HG02885 (cell line): ENCODE data around the gene FBXL14.
"Not testable (repeated sequence)": the region's sequence is repeated elsewhere in the genome, so short reads cannot be mapped to it uniquely, and the experiment has no call there.

Experiments
- ATAC-seq: cut with Tn5 transposase; IDR thresholded peaks from one replicate; pipeline ENCODE4 v1.9.1; 2021; ENCODE audit warnings: mild to moderate bottlenecking; ENCODE audit not compliant: unreplicated experiment, poor library complexity

The FBXL14 gene

DNA sequence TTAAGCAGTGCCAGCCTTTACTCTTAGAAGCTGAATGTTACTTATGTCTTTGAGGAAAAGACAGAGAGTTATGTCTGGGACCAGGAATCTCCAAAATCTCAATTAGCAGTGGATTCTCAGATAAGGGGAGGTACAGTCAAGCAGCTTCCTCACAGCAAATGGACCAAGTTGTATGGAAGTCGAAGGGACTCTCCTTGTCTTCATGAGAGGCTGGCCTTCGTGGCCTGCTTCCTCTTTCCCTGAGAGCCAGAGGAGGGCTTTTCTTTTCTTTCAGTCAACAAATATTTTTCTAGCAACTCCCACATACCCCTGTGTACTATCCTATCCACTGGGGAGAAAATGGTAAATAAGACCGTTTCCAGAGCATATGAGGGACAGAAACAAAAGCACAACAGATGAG is 28.0 kb upstream of the FBXL14 start:
- no peak for ATAC-seq

DNA sequence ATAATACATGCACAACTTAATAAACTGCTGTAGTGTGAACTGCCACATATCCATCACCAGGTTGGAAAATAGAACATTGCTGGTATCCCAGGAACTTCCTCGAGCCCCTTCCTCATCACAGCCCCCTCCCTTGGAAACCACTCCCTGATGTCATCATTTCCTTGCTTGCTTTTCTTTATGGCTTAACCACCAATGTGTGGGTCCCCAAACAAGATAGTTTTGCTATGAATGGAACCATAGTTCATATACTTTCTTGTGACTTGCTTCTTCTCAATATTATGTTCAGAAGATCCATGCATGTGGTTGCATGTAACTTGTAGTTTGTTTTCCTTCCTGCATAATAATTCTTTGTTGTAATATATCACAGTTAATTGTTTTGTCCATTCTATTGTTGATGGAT is 25.7 kb upstream of the FBXL14 start:
- ATAC-seq, result no peak

DNA sequence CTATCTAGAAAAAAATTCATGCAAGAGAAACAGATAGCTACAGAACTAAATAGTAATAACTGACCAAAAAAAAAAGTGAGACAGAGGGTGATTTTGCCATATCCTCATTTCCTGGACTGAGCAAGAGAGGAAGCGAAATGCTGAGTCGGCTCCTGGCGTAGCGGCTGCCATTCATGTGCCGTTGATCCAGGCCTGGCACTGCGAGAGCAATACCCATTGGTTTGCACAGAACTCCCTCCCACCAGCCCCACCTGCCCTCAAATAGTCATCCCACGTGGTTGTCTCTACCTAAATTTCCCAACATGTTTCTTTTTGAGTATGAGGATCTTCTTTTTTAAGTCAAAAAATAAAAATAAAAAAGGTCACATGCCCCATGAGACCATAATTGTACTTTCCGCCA is 25.2 kb upstream of the FBXL14 start:
- ATAC-seq, result no peak

- ATAC-seq, result no peak
Measured at GRCh38 chr12:1619159-1619558, 24.8 kb upstream of the FBXL14 start.

- no peak for ATAC-seq
Measured at GRCh38 chr12:1618489-1618888, 24.1 kb upstream of the FBXL14 start.

DNA sequence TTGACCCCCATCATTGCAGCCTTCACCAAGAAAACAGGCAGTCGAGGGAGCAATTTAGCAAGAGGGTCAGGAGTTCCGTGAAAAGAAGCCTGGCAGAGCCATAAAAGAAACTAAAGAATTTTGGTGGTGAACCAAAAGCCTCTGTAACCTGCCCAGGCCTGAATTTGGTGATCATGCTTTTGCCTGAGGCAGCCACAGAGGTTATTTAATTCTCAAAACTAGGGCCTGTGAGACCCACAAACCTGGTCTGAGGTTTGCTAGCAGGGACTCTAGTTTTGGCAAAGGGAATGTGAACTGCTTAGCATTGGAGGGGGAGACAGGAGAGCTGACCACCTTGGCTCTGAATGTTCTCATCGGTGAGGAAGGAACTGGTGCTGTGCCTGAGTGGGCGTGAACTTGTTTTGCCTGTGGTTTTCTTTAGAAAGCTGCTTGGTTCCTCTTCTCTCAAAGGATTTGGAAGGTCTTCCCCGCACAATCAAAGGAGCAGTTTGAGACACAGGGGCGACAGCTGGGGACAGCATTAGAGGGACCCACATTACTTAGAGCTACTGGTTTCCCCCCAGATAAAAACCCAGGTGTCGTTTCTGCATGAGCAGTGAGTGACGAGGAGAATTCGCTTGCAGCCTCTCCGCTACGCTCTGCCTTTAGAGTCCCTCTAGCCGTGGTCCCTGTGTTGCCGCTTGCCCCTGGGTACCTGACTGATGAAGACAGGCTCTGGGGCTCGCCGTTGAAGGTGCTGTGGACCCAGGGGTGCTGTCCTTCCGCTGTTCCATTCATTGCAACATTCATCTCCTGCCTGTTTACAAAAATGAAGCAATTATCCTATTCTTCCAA is 22.1 kb upstream of the FBXL14 start:
- no peak for ATAC-seq

DNA sequence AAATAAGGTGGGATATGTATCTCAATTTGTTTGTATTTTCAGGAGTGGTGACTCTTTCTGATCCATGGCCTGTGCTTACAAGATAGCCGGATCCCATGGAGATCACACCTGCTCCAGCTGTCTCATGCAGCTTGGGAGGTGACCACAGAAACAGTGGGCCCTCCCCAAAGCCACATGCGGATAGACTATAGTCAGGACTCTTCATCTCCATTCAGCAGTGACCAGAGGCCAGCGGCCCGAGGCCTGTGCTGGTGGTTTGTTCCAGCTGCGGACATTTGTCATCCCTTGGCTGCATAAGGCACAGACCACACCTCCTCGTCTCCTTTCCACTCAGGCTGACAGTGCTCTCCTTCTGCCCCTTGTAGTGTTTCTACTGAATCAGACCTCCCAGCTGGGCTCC is 20.0 kb upstream of the FBXL14 start:
- no peak for ATAC-seq

DNA sequence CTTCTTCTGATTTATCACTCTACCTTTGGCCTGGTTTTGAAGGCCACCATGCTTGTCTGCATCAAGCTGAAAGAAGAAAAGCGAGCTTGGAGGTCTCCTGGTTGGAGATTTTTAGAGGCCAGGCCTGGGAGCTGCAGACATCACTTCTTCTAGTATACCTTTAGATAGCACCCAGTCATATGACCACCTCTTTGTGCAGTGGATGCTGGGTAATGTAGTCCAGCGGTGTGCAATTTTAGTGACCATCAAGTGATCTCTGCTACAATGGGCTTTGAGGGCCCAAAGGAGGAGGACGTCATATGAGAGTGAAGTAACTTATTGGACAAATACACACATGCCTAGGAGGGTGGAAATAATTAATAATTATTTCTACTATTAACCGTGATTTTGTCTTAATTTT is 19.5 kb upstream of the FBXL14 start:
- ATAC-seq, result no peak

DNA sequence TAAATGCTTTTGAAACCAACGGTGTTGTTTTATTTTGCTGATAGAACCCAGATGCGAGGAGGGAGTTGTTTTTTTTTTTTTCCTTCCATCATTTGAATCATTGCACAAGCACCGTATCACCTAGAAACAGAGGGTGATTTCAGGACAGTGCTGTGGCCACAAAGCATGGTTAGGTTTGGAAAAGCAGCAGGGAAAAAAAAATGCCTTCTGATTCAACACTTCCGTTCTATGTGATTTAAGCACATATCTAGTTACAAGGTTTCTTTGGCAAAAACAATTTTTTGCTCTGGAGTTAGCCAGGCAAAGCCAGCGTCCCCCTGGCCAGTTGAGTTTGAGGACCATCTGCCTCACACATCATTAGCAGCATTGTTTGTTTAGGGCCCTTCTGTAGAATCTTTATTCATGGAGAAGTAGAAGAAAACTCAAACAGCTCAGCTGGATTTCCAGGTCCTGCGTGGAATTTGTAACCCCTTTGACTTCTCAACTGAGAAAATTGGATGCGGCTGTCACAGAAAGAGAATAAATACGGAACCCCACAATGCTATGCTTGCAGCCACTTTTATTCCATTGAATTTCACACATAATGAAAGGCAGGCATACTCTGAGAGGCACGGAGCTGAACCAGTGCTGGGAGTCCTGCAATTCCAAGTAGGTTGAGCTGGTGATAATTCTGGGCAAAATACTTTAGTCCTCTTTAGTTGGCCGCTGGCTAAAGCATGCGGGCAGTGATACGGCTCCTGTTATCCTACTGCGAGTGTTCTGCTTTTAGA is 17.6 kb upstream of the FBXL14 start:
- ATAC-seq, result no peak

GRCh38 chr12:1610072-1610643 is 15.8 kb upstream of the FBXL14 start:
- ATAC-seq, result no peak

DNA sequence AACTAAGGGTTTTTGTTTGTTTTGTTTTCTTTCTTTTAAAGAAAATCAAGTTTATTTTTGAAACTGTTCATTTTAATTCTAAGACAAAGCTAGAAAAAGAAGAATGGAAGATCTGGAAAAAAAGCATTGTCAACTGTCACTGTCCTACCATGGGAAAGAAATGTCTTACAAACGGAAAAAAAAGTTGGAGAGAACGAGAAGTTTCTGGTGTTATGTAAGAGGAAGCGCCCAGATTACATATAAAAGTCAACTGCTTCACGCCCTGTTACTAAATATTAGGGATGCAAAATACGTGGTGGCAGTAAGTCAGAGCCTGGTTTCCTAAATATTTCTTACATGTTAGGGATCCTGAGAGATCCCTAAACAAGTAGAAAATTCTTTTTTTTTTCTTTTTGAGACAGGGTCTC is 14.3 kb upstream of the FBXL14 start:
- no peak for ATAC-seq

DNA sequence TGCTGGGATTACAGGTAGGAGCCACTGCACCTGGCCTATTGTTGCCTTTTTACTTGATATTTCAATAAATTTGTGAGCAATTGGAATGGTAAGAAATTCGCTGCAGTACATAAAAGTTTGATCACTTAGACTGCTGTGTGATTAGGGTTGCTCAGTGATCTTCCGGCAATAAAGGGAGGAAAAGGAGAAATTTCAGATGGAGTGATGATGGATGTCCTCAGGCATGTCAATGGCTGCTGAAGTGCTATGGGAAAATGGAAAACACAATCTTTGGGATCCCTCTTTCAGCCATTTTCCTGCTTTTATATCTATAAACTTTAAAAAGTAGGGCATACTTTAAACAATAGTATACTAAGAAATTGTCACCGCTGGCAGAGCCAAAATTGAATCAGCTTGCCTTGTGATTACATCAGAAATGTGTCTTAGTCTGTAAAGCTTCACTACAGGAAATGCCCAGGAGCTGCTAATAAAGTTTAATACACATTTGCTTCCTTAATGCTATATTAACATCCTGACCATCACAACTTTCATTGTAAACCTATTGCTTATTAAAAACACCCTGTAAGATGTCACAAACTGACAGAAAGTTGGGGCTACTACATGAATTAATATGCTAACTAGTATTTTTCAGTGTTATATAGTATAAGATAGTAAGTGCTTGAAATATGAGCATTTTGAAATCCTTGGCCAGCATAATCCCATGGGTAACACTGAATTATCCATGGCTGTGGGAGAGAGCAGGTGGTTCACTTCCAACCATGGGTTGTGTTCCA is 13.7 kb upstream of the FBXL14 start:
- ATAC-seq, result no peak

DNA sequence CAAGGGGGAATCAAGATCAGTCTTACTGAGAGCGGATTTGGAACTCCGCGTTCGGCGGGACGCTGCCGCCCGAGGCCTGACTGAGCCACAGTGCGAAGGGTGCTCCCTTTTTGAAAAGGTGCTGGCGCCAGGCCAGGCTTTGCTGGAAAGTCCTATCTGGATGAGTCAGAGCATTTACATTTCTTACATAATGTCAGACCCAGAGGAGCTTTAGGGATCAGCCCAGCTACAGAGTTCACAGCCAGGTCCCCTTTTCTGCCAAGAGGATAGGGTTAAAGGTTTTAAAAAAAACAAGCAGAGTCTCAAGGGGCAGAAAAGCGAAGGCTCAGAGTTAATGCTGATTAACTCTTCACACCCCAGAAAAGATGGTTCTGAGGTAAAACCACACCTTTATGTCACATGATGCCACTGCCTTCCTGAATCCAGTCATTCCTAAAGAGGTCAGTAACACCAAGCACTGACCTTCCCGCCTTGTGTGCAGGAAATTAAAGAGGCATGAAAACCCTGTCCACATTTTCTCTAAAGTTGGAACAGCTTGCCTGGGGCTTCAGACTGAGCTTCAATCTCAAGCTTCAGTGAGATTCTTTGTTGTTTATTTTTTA is 11.7 kb upstream of the FBXL14 start:
- ATAC-seq, result peak; percentile 71

- ATAC-seq, result peak; percentile 46
Measured at GRCh38 chr12:1605129-1606020, 11.0 kb upstream of the FBXL14 start.

DNA sequence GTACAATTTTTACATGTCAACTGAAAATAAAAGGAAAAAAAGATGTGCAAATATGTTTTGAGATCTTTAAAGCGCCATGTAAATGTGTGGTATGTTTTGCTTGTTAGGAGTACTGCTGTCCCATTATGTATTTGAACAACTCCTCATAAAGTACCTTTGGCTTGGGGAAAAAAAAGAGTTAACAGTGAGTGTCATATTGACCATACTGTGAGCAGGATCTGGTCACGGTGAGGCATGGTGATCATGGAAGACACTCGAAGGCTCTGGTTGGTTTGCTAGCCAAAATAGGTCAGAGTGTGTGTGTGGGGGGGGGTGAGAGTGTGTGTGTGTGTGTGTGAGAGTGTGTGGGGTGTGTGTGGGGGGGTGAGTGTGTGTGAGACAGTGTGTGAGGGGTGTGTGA is 10.1 kb upstream of the FBXL14 start:
- ATAC-seq, result no peak

DNA sequence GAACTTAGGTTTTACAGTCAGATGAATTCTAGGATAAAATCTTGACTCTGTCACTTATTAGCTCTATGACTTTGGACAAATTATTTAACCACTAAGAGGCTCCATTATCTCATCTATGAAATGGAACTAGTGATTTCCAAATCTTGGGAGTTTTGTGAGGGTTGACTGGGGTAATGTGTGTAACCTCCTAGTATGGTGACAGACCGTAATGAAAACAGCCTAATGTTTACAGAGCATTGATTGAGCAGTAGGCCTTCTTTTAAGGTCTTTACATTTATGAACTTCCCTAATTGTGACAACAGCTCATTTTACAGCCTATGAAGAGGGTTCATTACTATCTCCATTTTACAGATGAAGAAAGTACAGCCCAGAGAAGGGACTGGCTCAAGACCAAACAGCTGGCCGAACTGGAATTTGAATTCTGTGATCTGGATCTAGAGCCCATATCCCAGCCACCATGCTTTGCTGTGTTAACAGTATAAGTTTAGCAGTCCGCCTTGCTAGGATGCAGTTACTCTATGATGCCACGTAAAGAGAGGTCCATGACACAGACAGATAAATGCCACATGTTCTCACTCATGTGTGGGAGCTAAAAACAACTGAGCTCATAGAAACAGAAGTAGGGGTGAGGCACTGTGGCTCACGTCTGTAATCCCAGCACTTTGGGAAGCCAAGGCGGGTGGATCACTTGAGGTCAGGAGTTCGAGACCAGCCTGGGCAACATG is 9.1 kb upstream of the FBXL14 start:
- no peak for ATAC-seq

GRCh38 chr12:1602706-1603105 is 8.3 kb upstream of the FBXL14 start:
- not testable (repeated sequence) for ATAC-seq

DNA sequence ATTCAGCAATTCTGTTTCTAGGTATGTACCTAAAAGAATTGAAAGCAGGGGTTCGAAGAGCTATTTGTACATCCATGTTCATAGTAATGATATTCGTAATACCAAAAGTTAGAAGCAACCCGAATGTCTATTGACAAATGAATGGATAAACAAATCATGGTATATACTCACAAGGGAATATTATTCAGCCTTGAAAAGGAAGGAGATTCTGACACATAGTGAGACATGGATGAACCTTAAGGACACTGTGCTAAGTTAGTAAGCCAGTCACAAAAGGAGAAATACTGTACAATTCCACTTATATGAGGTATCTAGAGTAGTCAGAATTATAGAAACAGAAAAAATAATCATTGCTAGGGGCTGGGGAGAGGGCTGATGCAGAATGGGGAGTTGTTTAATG is 4.4 kb upstream of the FBXL14 start:
- ATAC-seq, result no peak
